Osteocyte (in vitro differentiated cells): Measurements from ENCODE around the gene GTSE1. TPM values are rescaled to one million over a fixed set of nuclear protein-coding genes. Genes with fewer than 3 reads are reported as not detected.

Experiments used
- DNase-seq: peaks from one replicate; pipeline ENCODE4 v3.0.0; 2021; ENCODE audit warnings: mixed read lengths; ENCODE audit not compliant: unreplicated experiment; ENCODE audit errors: extremely low spot score
- H3K27ac Mint-ChIP-seq: one replicate; pipeline ENCODE4 v1.8.0; 2021; ENCODE audit warnings: mild to moderate bottlenecking, mixed read lengths; ENCODE audit not compliant: unreplicated experiment
- H3K27me3 Mint-ChIP-seq: one replicate; pipeline ENCODE4 v1.8.0; 2021; ENCODE audit warnings: mixed read lengths; ENCODE audit not compliant: unreplicated experiment
- H3K36me3 Mint-ChIP-seq: one replicate; pipeline ENCODE4 v1.8.0; 2021; ENCODE audit warnings: mixed read lengths; ENCODE audit not compliant: unreplicated experiment
- H3K4me1 Mint-ChIP-seq: one replicate; pipeline ENCODE4 v1.8.0; 2021; ENCODE audit warnings: mixed read lengths; ENCODE audit not compliant: unreplicated experiment
- H3K4me3 Mint-ChIP-seq: one replicate; pipeline ENCODE4 v1.8.0; 2021; ENCODE audit warnings: mild to moderate bottlenecking, moderate library complexity, mixed read lengths; ENCODE audit not compliant: unreplicated experiment
- H3K9me3 Mint-ChIP-seq: one replicate; pipeline ENCODE4 v1.8.0; 2021; ENCODE audit warnings: mixed read lengths; ENCODE audit not compliant: unreplicated experiment
- total RNA-seq: library from RNA; stranded (reverse); gene quantifications from 2 replicates; pipeline ENCODE4 v1.2.1, GENCODE V29; 2021
- TF ChIP-seq, protein P1 (sequence below): fragments of 200-600 bp; sonication (generic); IDR thresholded peaks from 2 replicates; pipeline ENCODE4 v1.5.0; 2021; ENCODE audit warnings: antibody characterized with exemption, mild to moderate bottlenecking, moderate library complexity

GTSE1 gene
- total RNA-seq, 1 donor from 2014 or later, result 9.4 TPM

DNA sequence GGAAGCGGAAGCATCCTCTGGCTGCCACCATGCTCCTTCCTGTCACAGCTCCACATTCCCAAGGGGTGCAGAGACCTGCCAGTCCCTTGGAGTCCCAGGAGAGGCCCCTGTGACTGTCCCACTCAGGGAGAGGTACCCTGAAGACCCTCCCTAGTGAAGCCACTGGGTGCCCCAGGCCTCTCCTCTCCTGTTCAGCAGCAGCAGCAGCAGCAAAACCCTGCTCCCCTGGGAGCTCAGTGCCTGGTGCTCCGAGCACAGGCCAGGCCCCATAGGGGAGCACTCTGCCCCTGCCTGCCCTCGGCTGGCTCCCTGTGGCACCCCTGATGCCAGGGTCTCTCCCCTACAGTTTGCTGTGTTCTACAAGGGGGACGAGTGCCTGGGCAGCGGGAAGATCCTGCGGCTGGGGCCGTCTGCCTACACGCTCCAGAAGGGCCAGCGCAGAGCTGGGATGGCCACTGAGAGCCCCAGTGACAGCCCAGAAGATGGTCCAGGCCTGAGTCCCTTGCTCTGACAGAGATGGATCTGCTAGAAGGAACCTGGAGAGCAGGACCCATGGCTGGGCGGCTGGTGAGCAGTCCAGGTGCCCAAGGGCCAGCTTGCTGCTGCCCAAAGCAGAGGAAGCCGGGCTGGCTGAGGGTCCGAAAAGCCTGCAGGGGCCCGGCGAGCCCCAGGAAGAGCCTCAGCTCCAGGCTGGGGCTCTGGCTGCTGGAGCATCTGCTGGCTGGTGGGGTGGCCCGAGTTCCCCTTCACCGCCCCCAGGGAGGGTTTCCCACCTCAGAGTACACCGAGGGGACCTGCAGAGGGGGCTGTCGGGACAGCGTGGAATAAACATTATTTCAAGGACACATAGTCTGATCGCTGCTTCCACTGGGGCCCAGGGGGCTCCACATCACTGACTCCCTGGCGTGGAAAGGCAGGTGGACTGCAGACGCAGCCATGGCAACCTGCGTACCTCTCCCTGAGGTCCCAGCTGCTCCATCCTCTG lies 60.1 kb downstream of the GTSE1 start:
- H3K9me3 Mint-ChIP-seq, result no peaks in the 10 kb centered on the region
- TF ChIP-seq, protein P1, sequence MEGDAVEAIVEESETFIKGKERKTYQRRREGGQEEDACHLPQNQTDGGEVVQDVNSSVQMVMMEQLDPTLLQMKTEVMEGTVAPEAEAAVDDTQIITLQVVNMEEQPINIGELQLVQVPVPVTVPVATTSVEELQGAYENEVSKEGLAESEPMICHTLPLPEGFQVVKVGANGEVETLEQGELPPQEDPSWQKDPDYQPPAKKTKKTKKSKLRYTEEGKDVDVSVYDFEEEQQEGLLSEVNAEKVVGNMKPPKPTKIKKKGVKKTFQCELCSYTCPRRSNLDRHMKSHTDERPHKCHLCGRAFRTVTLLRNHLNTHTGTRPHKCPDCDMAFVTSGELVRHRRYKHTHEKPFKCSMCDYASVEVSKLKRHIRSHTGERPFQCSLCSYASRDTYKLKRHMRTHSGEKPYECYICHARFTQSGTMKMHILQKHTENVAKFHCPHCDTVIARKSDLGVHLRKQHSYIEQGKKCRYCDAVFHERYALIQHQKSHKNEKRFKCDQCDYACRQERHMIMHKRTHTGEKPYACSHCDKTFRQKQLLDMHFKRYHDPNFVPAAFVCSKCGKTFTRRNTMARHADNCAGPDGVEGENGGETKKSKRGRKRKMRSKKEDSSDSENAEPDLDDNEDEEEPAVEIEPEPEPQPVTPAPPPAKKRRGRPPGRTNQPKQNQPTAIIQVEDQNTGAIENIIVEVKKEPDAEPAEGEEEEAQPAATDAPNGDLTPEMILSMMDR, result no peak
- H3K4me1 Mint-ChIP-seq, result peaks cover 6% of the 10 kb centered on the region
- no peak overlapping the region for H3K27ac Mint-ChIP-seq
- no peak for DNase-seq
- peaks cover 20% of the 10 kb centered on the region for H3K36me3 Mint-ChIP-seq
- H3K4me3 Mint-ChIP-seq, result no peak overlapping the region
- no peaks in the 10 kb centered on the region for H3K27me3 Mint-ChIP-seq

DNA sequence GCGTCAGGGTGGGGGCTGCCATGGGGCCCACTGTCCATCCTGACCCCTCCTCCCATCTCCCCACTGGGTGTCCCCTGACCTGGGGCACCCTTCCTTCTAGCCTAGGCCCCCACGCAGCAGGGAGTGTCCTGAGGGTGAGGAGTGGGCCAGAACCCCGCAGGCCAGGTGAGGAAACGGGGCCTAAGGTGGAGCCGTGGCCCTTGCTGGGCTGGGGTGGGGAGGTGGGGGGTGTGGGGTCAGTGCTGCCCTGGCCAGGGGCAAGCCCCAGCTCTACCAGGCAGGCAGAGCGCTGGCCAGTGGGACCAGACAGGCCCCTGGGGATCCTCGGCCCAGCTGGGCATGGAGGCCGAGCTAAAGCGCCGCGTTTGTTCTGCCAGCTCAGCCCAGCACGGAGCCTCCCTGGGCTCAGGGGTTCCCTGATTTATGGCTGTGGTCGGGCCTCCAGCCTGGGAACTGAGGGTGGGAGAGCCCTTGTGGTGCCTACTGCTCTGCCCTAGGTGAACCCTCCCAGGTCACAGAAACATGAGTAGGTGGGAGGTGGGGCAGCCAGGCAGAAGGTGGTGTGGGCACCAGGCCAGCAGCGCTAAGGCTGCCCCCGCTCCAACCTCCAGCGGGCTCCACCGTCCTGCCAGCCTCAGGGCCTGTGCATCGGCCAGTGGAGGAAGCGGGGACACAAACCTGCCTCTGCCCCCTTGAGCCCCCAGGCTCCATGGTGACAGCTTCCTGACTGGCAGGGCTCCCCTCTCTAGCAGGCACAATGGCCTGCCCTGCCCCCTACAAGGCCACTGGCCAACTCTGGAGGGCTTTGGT lies 61.2 kb downstream of the GTSE1 start:
- Mint-ChIP-seq H3K27me3 (no peaks in the 10 kb centered on the region), H3K9me3 (no peaks in the 10 kb centered on the region), H3K4me1 (peaks cover 2% of the 10 kb centered on the region), H3K36me3 (peaks cover 16% of the 10 kb centered on the region), H3K4me3 (no peak overlapping the region), H3K27ac (no peak overlapping the region)
- DNase-seq, result no peak
- TF ChIP-seq, protein P1, result no peak

DNA sequence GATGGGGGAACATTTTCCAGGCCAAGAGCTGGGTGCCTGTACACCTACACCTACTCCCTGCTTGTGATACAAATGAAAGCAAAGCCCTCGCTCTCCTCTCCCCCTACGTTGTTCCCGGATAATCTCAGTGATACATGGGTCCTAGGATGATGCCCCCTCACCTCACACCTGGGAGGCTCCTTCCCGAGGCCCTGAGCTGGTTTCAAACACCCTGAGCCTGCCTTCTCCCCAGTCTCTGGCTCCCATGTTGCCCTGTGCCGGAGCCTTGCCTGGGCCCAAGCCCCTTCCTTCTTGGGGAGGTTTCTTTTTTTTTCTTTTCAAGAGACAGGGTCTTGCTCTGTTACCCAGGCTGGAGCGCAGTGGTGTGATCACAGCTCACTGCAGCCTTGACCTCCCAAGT lies 62.1 kb downstream of the GTSE1 start:
- no peaks in the 10 kb centered on the region for H3K9me3 Mint-ChIP-seq
- no peak for DNase-seq

DNA sequence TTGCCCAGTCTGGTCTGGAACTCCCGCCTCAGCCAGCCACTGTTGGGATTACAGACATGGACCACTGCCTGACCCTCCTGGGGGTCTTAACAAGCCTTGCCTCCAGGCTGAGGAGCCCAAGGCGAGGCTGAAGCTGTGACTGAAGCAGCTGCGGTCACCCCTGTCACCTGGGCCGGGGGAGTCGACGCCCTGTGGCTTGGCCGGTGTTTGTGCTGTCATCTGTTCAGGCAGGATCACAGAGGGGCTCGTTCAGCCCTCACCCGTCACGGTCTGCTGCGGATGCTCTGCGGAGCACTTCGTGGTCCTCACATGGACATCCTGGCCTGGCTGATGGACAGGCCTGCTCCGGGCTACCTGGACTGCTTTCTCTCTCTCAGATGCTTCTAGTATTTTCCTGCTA lies 62.7 kb downstream of the GTSE1 start:
- Mint-ChIP-seq H3K9me3 (no peaks in the 10 kb centered on the region), H3K27ac (no peak overlapping the region), H3K36me3 (peaks cover 16% of the 10 kb centered on the region), H3K27me3 (no peaks in the 10 kb centered on the region), H3K4me3 (no peak overlapping the region), H3K4me1 (peaks cover 2% of the 10 kb centered on the region)
- TF ChIP-seq, protein P1, result no peak
- no peak for DNase-seq

More for the DNA sequence above, 62.1 kb downstream of the GTSE1 start:
- H3K36me3 Mint-ChIP-seq, result peaks cover 16% of the 10 kb centered on the region
- H3K4me3 Mint-ChIP-seq, result no peak overlapping the region
- H3K4me1 Mint-ChIP-seq, result peaks cover 2% of the 10 kb centered on the region
- no peak overlapping the region for H3K27ac Mint-ChIP-seq
- TF ChIP-seq, protein P1, result no peak
- H3K27me3 Mint-ChIP-seq, result no peaks in the 10 kb centered on the region

DNA sequence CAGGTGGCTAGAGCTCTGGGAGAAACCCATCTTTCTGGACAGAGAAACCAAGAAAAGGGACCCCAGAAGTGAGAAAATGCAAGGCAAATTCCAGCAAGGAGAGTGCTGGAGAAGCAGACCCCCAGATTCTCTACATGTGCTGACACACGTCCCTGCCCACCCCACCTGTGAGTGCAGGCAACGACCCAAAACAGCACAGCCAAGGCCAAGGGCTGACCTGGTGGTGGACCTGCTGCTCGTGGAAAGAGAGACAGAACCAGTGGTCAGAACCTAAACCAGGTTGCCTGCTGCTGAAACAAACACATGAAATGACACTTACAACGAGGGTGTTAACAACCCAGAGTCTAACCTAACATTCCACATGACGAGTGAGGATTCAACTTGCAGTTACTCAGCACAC lies 63.4 kb downstream of the GTSE1 start:
- DNase-seq, result no peak
- Mint-ChIP-seq H3K36me3 (peaks cover 16% of the 10 kb centered on the region), H3K4me1 (peaks cover 2% of the 10 kb centered on the region), H3K9me3 (no peaks in the 10 kb centered on the region), H3K4me3 (no peak overlapping the region), H3K27me3 (no peaks in the 10 kb centered on the region), H3K27ac (no peak overlapping the region)
- TF ChIP-seq, protein P1, result no peak
